CD14-positive monocyte (primary cell): Measurements from ENCODE around the gene CDT1. TPM values are rescaled to one million over a fixed set of nuclear protein-coding genes. Genes with fewer than 3 reads are reported as not detected.

Experiments
- DNase-seq, 3 donors: peaks; one replicate each; pipeline ENCODE4 v3.0.0-alpha.2; 2011 to 2022
- H2AFZ ChIP-seq: 2 replicates; pipeline ENCODE4 v1.6.0; 2012; ENCODE audit warnings: mild to moderate bottlenecking, low read depth, low read length, inconsistent platforms; ENCODE audit not compliant: insufficient read depth, poor library complexity, severe bottlenecking
- H3K27ac ChIP-seq, 2 donors: 1 replicate in 1 of 2; 2 replicates in 1 of 2; pipeline ENCODE4 v1.5.1; 2012 to 2013; ENCODE audit warnings: low read length in 2 of 2, control low read depth in 1 of 2, inconsistent platforms in 1 of 2, low read depth in 1 of 2, mild to moderate bottlenecking in 1 of 2
- H3K27me3 ChIP-seq, 2 donors: one replicate each; pipeline versions ENCODE4 v1.6.0 to v1.6.1; 2011 to 2013; ENCODE audit warnings: low read length in 2 of 2; ENCODE audit not compliant: control insufficient read depth in 2 of 2, insufficient read depth in 2 of 2
- H3K36me3 ChIP-seq, 2 donors: replicated peaks in 1 of 2; 1 replicate in 1 of 2; 2 replicates in 1 of 2; pipeline versions ENCODE4 v1.5.1 to v1.6.1; 2012 to 2013; ENCODE audit warnings: low read length in 2 of 2, control low read depth in 1 of 2, inconsistent platforms in 1 of 2, mild to moderate bottlenecking in 1 of 2; ENCODE audit not compliant: insufficient read depth in 2 of 2, control insufficient read depth in 1 of 2
- H3K4me1 ChIP-seq, 2 donors: 1 replicate in 1 of 2; 2 replicates in 1 of 2; pipeline versions ENCODE4 v1.5.1 to v1.6.1; 2012 to 2013; ENCODE audit warnings: low read length in 2 of 2, control low read depth in 1 of 2, inconsistent platforms in 1 of 2, mild to moderate bottlenecking in 1 of 2, moderate library complexity in 1 of 2; ENCODE audit not compliant: insufficient read depth in 2 of 2, control insufficient read depth in 1 of 2
- H3K4me2 ChIP-seq: replicated peaks from 2 replicates; pipeline ENCODE3; 2012; ENCODE audit warnings: low read length, moderate library complexity, mild to moderate bottlenecking; ENCODE audit not compliant: poor library complexity, severe bottlenecking; ENCODE audit errors: extremely low read depth
- H3K4me3 ChIP-seq, 3 experiments: fragments of 200-600 bp in 1 of 3; sonication (generic) in 1 of 3; replicated peaks in 1 of 3; 1 replicate in 2 of 3; 2 replicates in 1 of 3; pipeline ENCODE4 v1.5.1; 2011 to 2013; ENCODE audit warnings: low read length in 3 of 3, mild to moderate bottlenecking in 3 of 3, control low read depth in 2 of 3, low read depth in 2 of 3, inconsistent platforms in 1 of 3, moderate library complexity in 1 of 3
- H3K79me2 ChIP-seq: 2 replicates; pipeline ENCODE4 v1.6.0; 2012; ENCODE audit warnings: mild to moderate bottlenecking, control low read depth, inconsistent platforms, low read length, moderate library complexity; ENCODE audit not compliant: insufficient read depth
- H3K9ac ChIP-seq: 2 replicates; pipeline ENCODE4 v1.6.0; 2017; ENCODE audit warnings: low read length, mild to moderate bottlenecking; ENCODE audit not compliant: insufficient read depth, poor library complexity, severe bottlenecking
- H3K9me3 ChIP-seq, 2 donors: replicated peaks in 1 of 2; 1 replicate in 1 of 2; 2 replicates in 1 of 2; pipeline versions ENCODE4 v1.5.1 to v1.6.1; 2012 to 2013; ENCODE audit warnings: low read length in 2 of 2, control low read depth in 1 of 2; ENCODE audit not compliant: control insufficient read depth in 1 of 2, insufficient read depth in 1 of 2
- H4K20me1 ChIP-seq: 2 replicates; pipeline ENCODE4 v1.6.0; 2012; ENCODE audit warnings: mild to moderate bottlenecking, low read length, control low read depth, moderate library complexity; ENCODE audit not compliant: insufficient read depth
- H3K27ac Mint-ChIP-seq, 7 donors: one replicate each; pipeline ENCODE4 v1.8.0; 2020; ENCODE audit warnings: mild to moderate bottlenecking in 7 of 7, mixed read lengths in 7 of 7, moderate library complexity in 6 of 7, inconsistent platforms in 2 of 7
- H3K27me3 Mint-ChIP-seq, 3 donors: one replicate each; pipeline ENCODE4 v1.8.0; 2021 to 2022; ENCODE audit warnings: low read depth in 3 of 3, mild to moderate bottlenecking in 3 of 3, mixed read lengths in 3 of 3, moderate library complexity in 3 of 3, inconsistent platforms in 1 of 3
- H3K36me3 Mint-ChIP-seq, 2 donors: one replicate each; pipeline ENCODE4 v1.8.0; 2020; ENCODE audit warnings: mixed read lengths in 2 of 2, inconsistent platforms in 1 of 2, mild to moderate bottlenecking in 1 of 2
- H3K4me1 Mint-ChIP-seq: one replicate; pipeline ENCODE4 v1.8.0; 2020; ENCODE audit warnings: mild to moderate bottlenecking, mixed read lengths
- H3K4me3 Mint-ChIP-seq, 2 donors: one replicate each; pipeline ENCODE4 v1.8.0; 2020; ENCODE audit warnings: mild to moderate bottlenecking in 2 of 2, mixed read lengths in 2 of 2, moderate library complexity in 1 of 2
- H3K9me3 Mint-ChIP-seq, 7 donors: one replicate each; pipeline ENCODE4 v1.8.0; 2020 to 2022; ENCODE audit warnings: mixed read lengths in 7 of 7, mild to moderate bottlenecking in 6 of 7, moderate library complexity in 6 of 7, inconsistent platforms in 2 of 7
- WGBS: methylation state at CpG from one replicate; pipeline ENCODE4 v1.1.5; 2013; ENCODE audit warnings: missing lambda C conversion rate; ENCODE audit not compliant: insufficient coverage; 5-methylcytosine and 5-hydroxymethylcytosine counted together
- intact Hi-C, 2 donors: fragments of 100-400 bp; cut with micrococcal nuclease; formaldehyde crosslinking; loops; one replicate each; pipeline versions ENCODE4 v1.15.0 to v1.15.1; 2023
- polyA plus RNA-seq, 3 donors: library from polyadenylated mRNA; depleted of rRNA in 1 of 3; unstranded in 2 of 3; stranded (reverse) in 1 of 3; fragments of 300-500 nt in 2 of 3; fragments of >200 nt in 1 of 3; fragmentation: Illumina TruSeq in 2 of 3; gene quantifications; 1 replicate in 2 of 3; 2 replicates in 1 of 3; pipeline ENCODE4 v1.2.3, GENCODE V29; 2012 to 2021
- TF ChIP-seq, protein P1 (sequence below): fragments of 200-600 bp; IDR thresholded peaks from one replicate; pipeline ENCODE4 v1.8.0; 2022; ENCODE audit warnings: antibody characterized with exemption, mild to moderate bottlenecking

CDT1 gene
- polyA plus RNA-seq, 3 donors, result 0.07 to 0.24 (median 0.16) TPM

GRCh38 chr16:88850531-88851199 is 47.1 kb downstream of the CDT1 start:
- H3K79me2 ChIP-seq, result peaks cover 28% of the 10 kb centered on the region
- Mint-ChIP-seq H3K4me1 (peaks cover 36% of the 10 kb centered on the region), H3K36me3 (peaks cover 28 to 51% of the 10 kb centered on the region in 2 donors), H3K4me3 (no peak overlapping the region), H3K27me3 (peaks cover 0 to 2% (median 0%) of the 10 kb centered on the region in 3 donors), H3K9me3 (no peaks in the 10 kb centered on the region), H3K27ac (no peak overlapping the region)
- no peak overlapping the region for H2AFZ ChIP-seq
- no peaks in the 10 kb centered on the region for H3K27me3 ChIP-seq
- H3K36me3 ChIP-seq, result peaks cover 22 to 24% of the 10 kb centered on the region in 2 donors
- no peak overlapping the region for H3K9ac ChIP-seq
- TF ChIP-seq, protein P1, sequence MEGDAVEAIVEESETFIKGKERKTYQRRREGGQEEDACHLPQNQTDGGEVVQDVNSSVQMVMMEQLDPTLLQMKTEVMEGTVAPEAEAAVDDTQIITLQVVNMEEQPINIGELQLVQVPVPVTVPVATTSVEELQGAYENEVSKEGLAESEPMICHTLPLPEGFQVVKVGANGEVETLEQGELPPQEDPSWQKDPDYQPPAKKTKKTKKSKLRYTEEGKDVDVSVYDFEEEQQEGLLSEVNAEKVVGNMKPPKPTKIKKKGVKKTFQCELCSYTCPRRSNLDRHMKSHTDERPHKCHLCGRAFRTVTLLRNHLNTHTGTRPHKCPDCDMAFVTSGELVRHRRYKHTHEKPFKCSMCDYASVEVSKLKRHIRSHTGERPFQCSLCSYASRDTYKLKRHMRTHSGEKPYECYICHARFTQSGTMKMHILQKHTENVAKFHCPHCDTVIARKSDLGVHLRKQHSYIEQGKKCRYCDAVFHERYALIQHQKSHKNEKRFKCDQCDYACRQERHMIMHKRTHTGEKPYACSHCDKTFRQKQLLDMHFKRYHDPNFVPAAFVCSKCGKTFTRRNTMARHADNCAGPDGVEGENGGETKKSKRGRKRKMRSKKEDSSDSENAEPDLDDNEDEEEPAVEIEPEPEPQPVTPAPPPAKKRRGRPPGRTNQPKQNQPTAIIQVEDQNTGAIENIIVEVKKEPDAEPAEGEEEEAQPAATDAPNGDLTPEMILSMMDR, result no peak
- intact Hi-C loops, result loop anchor here (10.0 kb wide), 2 partner anchors 364 to 654 kb away; partner anchors contain the start of genes SPG7 (in 1 of the 2) and ZNF778 (in 1 of the 2)
- DNase-seq, result no peak
- H3K4me3 ChIP-seq, result no peak overlapping the region
- no peak overlapping the region for H3K4me2 ChIP-seq
- WGBS, result 98% methylated on average over 31 of the region's 33 CpGs
- peaks cover 30 to 31% of the 10 kb centered on the region in 2 donors for H3K4me1 ChIP-seq
- no peaks in the 10 kb centered on the region for H3K9me3 ChIP-seq
- H3K27ac ChIP-seq, result no peak overlapping the region
- H4K20me1 ChIP-seq, result peaks cover 87% of the 10 kb centered on the region

DNA sequence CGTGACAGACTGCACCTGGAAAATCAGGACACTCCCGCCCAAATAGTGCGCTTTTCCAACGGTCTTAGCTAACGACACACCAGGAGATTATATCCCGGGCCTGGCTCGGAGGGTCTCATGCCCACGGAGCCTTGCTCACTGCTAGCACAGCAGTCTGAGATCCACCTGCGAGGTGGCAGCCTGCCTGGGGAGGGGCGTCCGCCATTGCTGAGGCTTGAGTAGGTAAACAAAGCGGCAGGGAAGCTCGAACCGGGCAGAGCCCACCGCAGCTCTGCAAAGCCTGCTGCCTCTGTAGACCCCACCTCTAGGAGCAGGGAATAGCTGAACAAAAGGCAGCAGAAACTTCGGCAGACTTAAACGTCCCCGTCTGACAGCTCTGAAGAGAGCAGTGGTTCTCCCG is 48.0 kb downstream of the CDT1 start:
- no peak overlapping the region for H3K27ac ChIP-seq
- Mint-ChIP-seq H3K27ac (no peak overlapping the region), H3K4me3 (no peak overlapping the region), H3K9me3 (no peaks in the 10 kb centered on the region), H3K4me1 (peaks cover 40% of the 10 kb centered on the region), H3K36me3 (peaks cover 26 to 46% of the 10 kb centered on the region in 2 donors), H3K27me3 (peaks cover 0 to 2% (median 0%) of the 10 kb centered on the region in 3 donors)
- no peaks in the 10 kb centered on the region for H3K27me3 ChIP-seq
- H4K20me1 ChIP-seq, result peaks cover 83% of the 10 kb centered on the region
- 98% methylated on average over 19 of the region's 19 CpGs for WGBS
- H3K36me3 ChIP-seq, result peaks cover 22 to 24% of the 10 kb centered on the region in 2 donors
- no peak overlapping the region for H2AFZ ChIP-seq
- DNase-seq, result no peak
- TF ChIP-seq, protein P1, result no peak
- no peaks in the 10 kb centered on the region for H3K9me3 ChIP-seq
- H3K9ac ChIP-seq, result no peak overlapping the region
- peaks cover 35% of the 10 kb centered on the region for H3K79me2 ChIP-seq
- peaks cover 37 to 38% of the 10 kb centered on the region in 2 donors for H3K4me1 ChIP-seq
- no peak overlapping the region for H3K4me3 ChIP-seq
- intact Hi-C loops, result loop anchor here (10.0 kb wide), 2 partner anchors 363 to 653 kb away; partner anchors contain the start of genes SPG7 (in 1 of the 2) and ZNF778 (in 1 of the 2)
- H3K4me2 ChIP-seq, result no peak overlapping the region
